Type B pancreatic cell (in vitro differentiated cells): ENCODE data around the gene OR13C5. TPM values are rescaled to one million over a fixed set of nuclear protein-coding genes. Genes with fewer than 3 reads are reported as not detected.

Experiments used
- DNase-seq: peaks from one replicate; pipeline ENCODE4 v3.0.0; 2021; ENCODE audit warnings: mixed read lengths; ENCODE audit not compliant: unreplicated experiment; ENCODE audit errors: extremely low spot score
- H3K27ac Mint-ChIP-seq: 2 replicates; pipeline ENCODE4 v1.8.0; 2021; ENCODE audit warnings: mild to moderate bottlenecking, mixed read lengths
- H3K27me3 Mint-ChIP-seq: 2 replicates; pipeline ENCODE4 v1.8.0; 2021; ENCODE audit warnings: mixed read lengths
- H3K36me3 Mint-ChIP-seq: 2 replicates; pipeline ENCODE4 v1.8.0; 2021; ENCODE audit warnings: mixed read lengths
- H3K4me1 Mint-ChIP-seq: one replicate; pipeline ENCODE4 v1.8.0; 2021; ENCODE audit warnings: mixed read lengths; ENCODE audit not compliant: unreplicated experiment
- H3K4me3 Mint-ChIP-seq: 2 replicates; pipeline ENCODE4 v1.8.0; 2021; ENCODE audit warnings: mild to moderate bottlenecking, mixed read lengths
- H3K9me3 Mint-ChIP-seq: 2 replicates; pipeline ENCODE4 v1.8.0; 2021; ENCODE audit warnings: mixed read lengths
- total RNA-seq: library from RNA; stranded (reverse); gene quantifications from 2 replicates; pipeline ENCODE4 v1.2.1, GENCODE V29; 2021; ENCODE audit warnings: low replicate concordance
- TF ChIP-seq, protein P1 (sequence below): fragments of 200-600 bp; sonication (generic); conservative IDR thresholded peaks from 2 replicates; pipeline ENCODE4 v1.5.0; 2021; ENCODE audit warnings: antibody characterized with exemption, mild to moderate bottlenecking

The OR13C5 gene
- total RNA-seq, 1 donor from 2014 or later: not detected

DNA sequence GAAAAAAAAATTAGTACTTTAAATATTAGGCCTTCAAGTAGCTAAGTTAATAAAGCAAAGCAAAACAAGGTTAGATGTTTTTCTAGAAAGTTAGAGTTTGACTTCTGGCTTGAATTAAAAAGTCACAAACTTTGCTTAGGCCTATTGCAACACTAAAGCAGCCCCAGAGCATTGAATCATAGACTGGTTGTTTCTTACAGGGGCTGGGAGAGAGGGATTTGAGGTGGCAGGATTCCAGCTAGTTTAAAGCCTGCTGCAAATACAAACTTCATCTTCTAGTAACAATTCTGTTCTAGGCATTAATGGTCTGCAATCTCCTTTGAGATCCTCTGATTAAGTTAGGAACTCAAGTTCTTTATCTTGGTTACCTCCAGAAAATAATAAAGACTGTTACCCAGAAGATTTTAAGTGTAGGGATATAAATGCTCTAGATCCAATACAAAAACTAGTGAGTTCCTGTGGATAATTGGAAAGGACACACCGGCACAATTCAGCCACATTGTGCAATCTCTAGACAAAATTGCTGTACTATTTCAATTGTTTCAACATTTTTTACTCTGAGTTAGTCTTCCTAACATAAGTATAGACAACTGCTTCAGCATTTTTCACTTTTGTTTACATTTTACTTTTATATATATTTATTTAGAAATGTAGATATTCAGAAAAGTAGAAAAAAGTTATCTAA, 12.6 kb downstream of the OR13C5 start:
- Mint-ChIP-seq H3K9me3 (no peaks in the 10 kb centered on the region), H3K4me1 (no peaks in the 10 kb centered on the region), H3K4me3 (no peak overlapping the region), H3K27ac (no peak overlapping the region), H3K27me3 (no peaks in the 10 kb centered on the region), H3K36me3 (no peaks in the 10 kb centered on the region)
- TF ChIP-seq, protein P1, sequence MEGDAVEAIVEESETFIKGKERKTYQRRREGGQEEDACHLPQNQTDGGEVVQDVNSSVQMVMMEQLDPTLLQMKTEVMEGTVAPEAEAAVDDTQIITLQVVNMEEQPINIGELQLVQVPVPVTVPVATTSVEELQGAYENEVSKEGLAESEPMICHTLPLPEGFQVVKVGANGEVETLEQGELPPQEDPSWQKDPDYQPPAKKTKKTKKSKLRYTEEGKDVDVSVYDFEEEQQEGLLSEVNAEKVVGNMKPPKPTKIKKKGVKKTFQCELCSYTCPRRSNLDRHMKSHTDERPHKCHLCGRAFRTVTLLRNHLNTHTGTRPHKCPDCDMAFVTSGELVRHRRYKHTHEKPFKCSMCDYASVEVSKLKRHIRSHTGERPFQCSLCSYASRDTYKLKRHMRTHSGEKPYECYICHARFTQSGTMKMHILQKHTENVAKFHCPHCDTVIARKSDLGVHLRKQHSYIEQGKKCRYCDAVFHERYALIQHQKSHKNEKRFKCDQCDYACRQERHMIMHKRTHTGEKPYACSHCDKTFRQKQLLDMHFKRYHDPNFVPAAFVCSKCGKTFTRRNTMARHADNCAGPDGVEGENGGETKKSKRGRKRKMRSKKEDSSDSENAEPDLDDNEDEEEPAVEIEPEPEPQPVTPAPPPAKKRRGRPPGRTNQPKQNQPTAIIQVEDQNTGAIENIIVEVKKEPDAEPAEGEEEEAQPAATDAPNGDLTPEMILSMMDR: no peak
- DNase-seq: no peak

DNA sequence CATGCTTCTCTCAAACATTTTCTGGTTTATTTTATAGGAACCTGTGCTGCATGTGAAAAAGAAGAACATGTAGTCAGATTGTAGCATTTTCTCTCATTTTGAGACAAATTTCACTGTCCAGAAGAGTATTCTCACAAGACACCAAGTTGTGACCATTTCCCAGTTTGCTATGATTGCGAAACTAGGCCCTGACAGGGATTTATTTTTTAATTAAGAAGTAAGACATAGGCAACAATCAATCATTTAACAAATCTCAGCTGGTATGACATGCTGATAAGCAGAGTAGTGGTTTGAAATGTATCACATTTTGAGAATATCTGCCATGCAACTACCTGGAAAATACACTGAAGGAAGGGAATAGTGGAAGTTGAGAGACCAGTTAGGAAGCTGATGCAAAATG, 18.7 kb downstream of the OR13C5 start:
- DNase-seq: no peak
- Mint-ChIP-seq H3K27ac (no peak overlapping the region), H3K9me3 (no peaks in the 10 kb centered on the region), H3K36me3 (no peaks in the 10 kb centered on the region), H3K27me3 (no peaks in the 10 kb centered on the region), H3K4me3 (no peak overlapping the region), H3K4me1 (no peaks in the 10 kb centered on the region)
- TF ChIP-seq, protein P1: no peak

DNA sequence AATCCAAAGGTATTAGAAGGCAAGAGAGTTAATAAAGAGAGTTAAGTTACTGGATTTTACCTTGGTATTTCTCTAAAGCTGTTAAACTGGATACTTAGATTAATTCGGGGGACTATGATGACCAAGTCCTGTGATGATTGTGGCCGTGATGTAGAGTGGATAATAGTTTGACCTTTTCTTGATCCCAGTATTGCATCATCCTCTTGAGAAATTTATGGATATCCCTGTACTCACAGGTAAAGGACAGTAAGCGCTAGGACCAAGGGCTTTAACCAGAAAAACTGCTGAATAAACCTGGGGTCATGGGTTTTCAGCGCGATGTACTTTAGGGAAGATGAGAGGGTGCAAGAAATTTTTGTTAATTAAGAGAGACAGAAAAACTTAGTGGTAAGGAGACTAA, 21.9 kb downstream of the OR13C5 start:
- no peaks in the 10 kb centered on the region for H3K4me1 Mint-ChIP-seq
- H3K36me3 Mint-ChIP-seq: no peaks in the 10 kb centered on the region

DNA sequence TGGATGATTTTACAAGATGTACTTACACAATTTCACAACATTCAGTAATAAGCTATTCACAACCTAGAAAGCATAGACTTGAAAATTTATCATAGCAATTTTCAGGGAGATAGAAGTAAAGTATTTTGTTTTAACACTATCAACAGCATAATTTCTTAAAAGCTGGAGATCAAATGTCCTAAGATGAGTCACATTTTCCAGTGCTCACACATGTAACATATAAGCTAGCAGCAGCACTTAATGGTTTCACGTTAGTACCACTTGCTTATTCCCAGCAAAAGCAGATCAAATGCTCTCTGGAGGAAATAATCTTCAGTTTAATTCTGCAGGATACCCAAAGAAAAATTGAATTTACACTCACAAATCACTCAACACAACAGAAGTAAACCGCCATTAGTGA, 23.8 kb downstream of the OR13C5 start:
- DNase-seq: no peak
- no peaks in the 10 kb centered on the region for H3K4me1 Mint-ChIP-seq
- H3K27ac Mint-ChIP-seq: no peak overlapping the region
- no peaks in the 10 kb centered on the region for H3K36me3 Mint-ChIP-seq
- TF ChIP-seq, protein P1: no peak
- no peaks in the 10 kb centered on the region for H3K27me3 Mint-ChIP-seq
- no peak overlapping the region for H3K4me3 Mint-ChIP-seq
- no peaks in the 10 kb centered on the region for H3K9me3 Mint-ChIP-seq

More for the DNA sequence above, 21.9 kb downstream of the OR13C5 start:
- H3K27me3 Mint-ChIP-seq: no peaks in the 10 kb centered on the region
- DNase-seq: no peak
- TF ChIP-seq, protein P1: no peak
- no peak overlapping the region for H3K4me3 Mint-ChIP-seq
- H3K9me3 Mint-ChIP-seq: no peaks in the 10 kb centered on the region
- no peak overlapping the region for H3K27ac Mint-ChIP-seq

DNA sequence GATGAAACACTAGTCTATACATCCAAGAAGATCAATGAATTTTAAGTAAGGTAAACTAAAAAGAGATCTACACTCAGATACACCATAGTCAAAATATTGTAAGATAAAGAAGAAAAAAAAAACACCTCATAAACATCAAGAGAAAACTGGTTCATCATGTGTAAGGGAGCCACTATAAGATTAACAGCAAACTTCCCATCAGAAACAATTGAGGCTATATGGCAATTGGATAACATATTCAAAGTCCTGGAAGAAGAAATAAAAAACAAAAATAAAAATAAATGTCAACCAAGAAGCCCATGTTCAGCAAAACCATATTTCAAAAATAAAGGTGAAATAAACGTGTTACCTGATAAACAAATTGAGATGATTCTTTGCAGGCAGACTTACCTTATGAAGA, 26.6 kb downstream of the OR13C5 start:
- Mint-ChIP-seq H3K4me1 (no peaks in the 10 kb centered on the region), H3K36me3 (no peaks in the 10 kb centered on the region), H3K9me3 (no peaks in the 10 kb centered on the region), H3K27ac (no peak overlapping the region), H3K4me3 (no peak overlapping the region), H3K27me3 (no peaks in the 10 kb centered on the region)
- DNase-seq: no peak
- TF ChIP-seq, protein P1: no peak
